HG03521 (cell line): ENCODE data around the gene ACVR1.

Source experiments
- ATAC-seq: cut with Tn5 transposase; IDR thresholded peaks from one replicate; pipeline ENCODE4 v1.9.1; 2021; ENCODE audit warnings: mild to moderate bottlenecking, moderate library complexity; ENCODE audit not compliant: unreplicated experiment

ACVR1 gene

GRCh38 chr2:157857881-157858280 lies 18.2 kb downstream of the ACVR1 start:
- no peak for ATAC-seq

GRCh38 chr2:157856187-157856515 lies 20.0 kb downstream of the ACVR1 start:
- ATAC-seq = no peak

- no peak for ATAC-seq
Measured at GRCh38 chr2:157853820-157854219, 22.3 kb downstream of the ACVR1 start.

DNA sequence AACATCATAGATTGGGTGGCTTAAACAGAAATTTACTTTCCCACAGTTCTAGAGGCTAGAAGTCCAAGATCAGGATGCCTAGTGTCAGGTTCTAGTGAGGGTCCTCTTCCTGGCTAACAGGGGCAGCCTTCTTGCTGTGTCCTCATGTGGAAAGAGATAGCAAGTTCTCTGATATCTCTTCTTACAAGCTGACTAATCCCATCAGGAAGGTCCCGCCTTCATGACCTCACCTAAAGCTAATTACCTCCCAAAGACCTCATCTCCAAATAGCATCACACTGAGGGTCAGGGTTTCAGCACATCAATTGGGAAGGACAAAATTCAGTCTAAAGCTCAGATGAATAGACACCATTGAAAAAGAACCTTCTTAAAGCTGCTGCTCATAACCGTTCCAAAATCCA lies 22.9 kb downstream of the ACVR1 start:
- ATAC-seq = no peak

DNA sequence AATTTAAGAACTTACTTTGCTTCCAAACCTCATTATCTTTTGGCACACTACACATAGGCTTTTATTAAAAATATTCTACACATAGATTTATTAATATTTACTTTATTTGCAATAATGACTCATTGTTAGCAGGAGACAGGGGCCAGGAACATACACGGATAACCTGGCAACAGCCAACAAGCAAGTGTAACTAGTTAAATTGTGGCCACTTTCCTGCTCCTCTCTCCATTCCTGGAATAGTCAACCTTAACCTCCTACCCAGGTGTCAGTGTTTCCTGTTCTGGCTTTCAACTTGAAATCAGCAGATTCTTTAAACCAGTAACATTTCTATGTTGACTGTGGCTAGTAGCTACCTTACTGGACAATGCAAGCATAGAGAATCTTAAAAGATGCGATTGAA lies 26.5 kb downstream of the ACVR1 start:
- no peak for ATAC-seq

DNA sequence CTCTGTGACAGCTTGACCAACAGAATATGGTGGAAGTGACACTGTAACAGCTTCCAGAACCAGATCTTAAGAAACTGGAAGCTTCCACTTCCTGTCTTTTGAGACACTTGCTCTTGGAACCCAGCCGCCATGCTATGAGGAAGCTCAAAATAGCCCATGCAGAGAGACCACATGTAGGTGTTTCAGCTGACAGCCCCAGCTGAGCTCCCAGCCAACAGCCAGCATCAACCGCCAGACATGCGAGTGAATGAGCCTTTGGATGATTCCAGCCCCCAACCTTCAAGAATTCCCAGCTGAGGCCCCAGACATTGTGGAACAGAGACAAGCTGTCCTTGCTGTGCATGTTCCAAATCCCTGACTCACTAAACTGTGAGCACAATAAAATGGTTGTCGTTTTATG lies 27.9 kb downstream of the ACVR1 start:
- no peak for ATAC-seq

DNA sequence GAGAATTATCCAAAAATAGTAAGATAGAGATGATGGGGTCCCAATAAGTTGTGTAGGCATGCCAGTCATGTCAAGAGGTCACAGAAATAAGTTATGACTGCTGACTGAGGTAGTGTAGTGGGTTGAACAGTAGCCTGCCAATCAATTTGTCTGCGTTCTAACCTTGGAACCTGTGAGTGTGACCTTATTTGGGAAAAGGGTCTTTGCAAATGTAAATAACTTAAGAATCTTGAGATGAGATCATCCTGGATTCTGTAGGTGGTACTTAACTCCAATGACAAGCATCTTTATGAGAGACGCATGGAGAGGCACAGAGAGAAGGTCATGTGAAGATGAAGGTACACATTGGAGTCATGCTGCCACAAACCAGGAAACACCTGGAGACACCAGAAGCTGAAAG lies 31.0 kb downstream of the ACVR1 start:
- ATAC-seq = no peak

GRCh38 chr2:157843935-157844334 lies 32.2 kb downstream of the ACVR1 start:
- no peak for ATAC-seq

DNA sequence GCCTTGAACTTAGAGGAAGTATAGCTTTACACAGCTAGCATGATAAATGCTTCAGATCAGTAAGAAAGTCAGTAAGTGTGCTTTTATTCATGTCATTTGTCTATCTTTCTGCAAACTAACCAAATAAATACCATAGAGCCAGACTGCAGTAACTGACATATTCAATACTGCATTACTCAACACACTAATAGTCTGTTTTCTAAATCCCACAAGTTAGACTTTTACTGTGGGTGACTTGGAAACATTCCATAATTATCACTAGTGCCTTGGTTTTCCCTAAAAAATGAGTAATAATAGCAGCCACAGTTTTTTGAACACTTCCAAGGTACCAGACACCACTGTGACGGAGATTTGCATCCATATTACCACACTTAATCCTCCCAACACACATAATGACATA lies 33.0 kb downstream of the ACVR1 start:
- no peak for ATAC-seq

- no peak for ATAC-seq
Measured at GRCh38 chr2:157842106-157842879, 33.8 kb downstream of the ACVR1 start.

- ATAC-seq = no peak
Measured at GRCh38 chr2:157841485-157841884, 34.6 kb downstream of the ACVR1 start.

DNA sequence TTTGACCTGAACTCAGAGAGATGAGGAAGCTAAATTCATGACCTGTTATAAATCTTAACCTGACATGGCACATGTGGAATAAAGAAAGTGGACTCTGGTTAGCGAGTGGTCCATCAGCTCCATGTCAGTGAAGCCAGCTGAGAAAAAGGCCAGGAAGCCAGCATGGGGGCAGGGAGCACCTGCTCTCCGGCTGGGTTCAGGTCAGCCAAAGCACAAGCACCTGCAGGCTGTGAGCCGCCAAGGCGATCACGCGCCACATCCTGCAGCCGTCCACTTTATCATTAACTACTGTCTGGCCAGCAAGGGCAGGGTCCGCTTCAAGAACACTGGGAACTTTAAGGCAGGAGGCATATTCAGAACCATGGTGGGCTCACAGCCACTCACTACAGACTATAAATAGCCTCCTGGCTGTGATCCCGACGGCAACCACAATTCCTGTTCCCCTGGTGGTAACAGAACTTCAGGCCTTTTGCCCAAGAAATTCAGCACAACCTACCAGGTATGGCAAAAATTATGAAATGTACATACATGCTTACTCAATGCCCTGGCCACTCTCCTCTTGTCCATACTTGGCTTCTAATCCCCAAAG lies 35.5 kb downstream of the ACVR1 start:
- ATAC-seq = no peak

GRCh38 chr2:157839822-157840221 lies 36.3 kb downstream of the ACVR1 start:
- ATAC-seq = no peak

- no peak for ATAC-seq
Measured at GRCh38 chr2:157839162-157839801, 36.8 kb downstream of the ACVR1 start.

- no peak for ATAC-seq
Measured at GRCh38 chr2:157838442-157839161, 37.5 kb downstream of the ACVR1 start.

- no peak for ATAC-seq
Measured at GRCh38 chr2:157837851-157838441, 38.2 kb downstream of the ACVR1 start.

DNA sequence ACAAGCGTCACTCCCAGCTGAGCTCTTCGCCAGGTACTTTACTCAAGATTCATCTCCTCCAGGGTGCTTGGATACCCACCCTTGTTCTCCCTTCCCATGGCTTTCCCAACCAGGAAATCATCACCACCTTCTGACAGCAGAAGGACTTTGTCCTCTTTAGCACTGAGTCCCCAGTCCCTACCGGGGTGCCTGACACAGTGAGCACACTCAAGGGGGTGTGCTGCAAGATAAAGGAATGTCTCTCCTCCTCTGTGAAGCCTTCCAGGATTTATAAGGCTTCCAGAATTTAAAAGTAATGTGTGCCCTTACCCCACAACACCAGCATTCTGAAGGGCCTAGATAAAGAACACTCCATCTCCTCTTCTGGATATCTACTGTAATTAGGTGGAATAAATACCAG lies 39.6 kb downstream of the ACVR1 start:
- no peak for ATAC-seq

DNA sequence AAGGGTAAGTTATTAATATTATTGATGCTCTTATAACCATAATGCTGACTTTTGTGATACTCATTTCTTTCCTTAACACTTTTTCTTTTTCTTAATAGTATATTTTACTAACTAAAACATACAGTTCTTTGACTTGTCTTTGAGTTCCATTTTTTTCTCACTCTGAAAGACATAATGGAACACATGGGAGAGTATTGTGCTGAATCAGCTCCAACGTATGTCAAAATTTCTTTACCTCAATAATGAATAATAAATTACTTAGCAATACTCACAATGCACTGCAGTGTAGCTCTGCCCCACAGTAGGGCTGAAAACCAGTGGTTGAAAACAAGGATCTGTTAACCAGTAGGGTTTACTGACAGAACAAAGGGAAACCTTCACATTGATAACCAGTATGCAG lies 40.7 kb downstream of the ACVR1 start:
- ATAC-seq = no peak

GRCh38 chr2:157835006-157835405 lies 41.1 kb downstream of the ACVR1 start:
- no peak for ATAC-seq

- no peak for ATAC-seq
Measured at GRCh38 chr2:157833721-157834120, 42.4 kb downstream of the ACVR1 start.

GRCh38 chr2:157831573-157832315 lies 44.4 kb downstream of the ACVR1 start:
- ATAC-seq = no peak
